GM19043 (cell line): ENCODE results near the gene PODXL2.
"Not testable (repeated sequence)": the region's sequence is repeated elsewhere in the genome, so short reads cannot be mapped to it uniquely, and the experiment has no call there.

Experiments used
- ATAC-seq: cut with Tn5 transposase; IDR thresholded peaks from one replicate; pipeline ENCODE4 v1.9.1; 2021; ENCODE audit warnings: low read depth; ENCODE audit not compliant: unreplicated experiment

Gene PODXL2

GRCh38 chr3:127652246-127652995, 23.4 kb downstream of the PODXL2 start:
- ATAC-seq, result no peak

DNA sequence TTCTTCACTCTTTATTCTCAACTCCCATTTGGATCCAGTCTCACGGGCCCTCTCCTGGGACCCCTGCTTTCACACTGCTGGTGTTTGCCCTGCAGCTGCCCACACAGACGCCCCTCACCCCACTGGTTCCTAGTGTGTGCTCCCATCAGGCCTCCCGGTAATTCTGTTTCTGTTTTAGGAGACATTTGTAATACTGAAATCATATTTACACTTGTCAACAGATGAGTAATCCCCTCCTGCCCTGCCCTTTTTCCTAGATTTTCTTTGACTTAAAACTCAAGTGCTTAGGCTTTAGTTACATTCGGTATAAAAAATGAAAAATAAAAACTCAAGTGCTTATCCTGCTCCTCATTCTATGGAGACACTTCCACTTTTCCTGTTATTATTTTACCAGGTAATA, 25.4 kb downstream of the PODXL2 start:
- ATAC-seq, result no peak

DNA sequence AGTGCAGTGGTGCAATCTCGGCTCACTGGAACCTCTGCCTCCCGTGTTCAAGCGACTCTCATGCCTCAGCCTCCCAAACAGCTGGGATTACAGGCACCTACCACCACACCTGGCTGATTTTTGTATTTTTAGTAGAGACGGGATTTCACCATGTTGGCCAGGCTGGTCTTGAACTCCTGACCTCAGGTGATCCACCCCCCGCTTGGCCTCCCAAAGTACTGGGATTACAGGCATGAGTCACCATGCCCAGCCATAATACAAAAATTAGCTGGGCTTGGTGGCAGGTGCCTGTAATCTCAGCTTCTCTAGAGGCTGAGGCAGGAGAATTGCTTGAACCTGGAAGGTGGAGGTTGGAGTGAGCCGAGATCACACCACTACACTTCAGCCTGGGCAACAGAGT, 26.0 kb downstream of the PODXL2 start:
- ATAC-seq, result not testable (repeated sequence)

DNA sequence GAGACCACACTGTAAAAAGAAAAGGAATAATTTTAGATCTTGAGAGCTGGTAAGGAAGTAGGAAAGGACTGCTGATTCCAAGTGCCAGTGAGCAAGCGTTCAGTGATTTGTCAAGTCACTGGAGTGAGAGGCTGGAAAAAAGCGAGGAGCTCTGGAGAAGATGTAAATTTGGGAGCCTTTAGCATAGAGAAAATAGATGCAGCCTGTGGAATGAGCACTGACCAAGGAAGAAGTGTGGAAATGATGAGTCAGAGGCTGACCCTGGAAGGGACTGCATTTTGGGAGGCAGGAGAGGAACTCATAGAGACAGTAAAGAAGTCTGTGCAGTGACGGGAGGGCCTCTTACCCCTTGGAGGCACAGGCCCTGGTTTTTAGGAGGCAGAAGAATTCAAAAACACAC, 26.7 kb downstream of the PODXL2 start:
- no peak for ATAC-seq

- ATAC-seq, result no peak
These were observed 27.9 kb downstream of the PODXL2 start for GRCh38 chr3:127656906-127657305.

- no peak for ATAC-seq
These were observed 29.2 kb downstream of the PODXL2 start for GRCh38 chr3:127658234-127658633.

- ATAC-seq, result no peak
These were observed 31.8 kb downstream of the PODXL2 start for GRCh38 chr3:127660621-127661251.

- no peak for ATAC-seq
These were observed 32.6 kb downstream of the PODXL2 start for GRCh38 chr3:127661600-127661999.

- ATAC-seq, result no peak
These were observed 33.0 kb downstream of the PODXL2 start for GRCh38 chr3:127662001-127662469.

GRCh38 chr3:127663151-127663550, 34.2 kb downstream of the PODXL2 start:
- ATAC-seq, result no peak

DNA sequence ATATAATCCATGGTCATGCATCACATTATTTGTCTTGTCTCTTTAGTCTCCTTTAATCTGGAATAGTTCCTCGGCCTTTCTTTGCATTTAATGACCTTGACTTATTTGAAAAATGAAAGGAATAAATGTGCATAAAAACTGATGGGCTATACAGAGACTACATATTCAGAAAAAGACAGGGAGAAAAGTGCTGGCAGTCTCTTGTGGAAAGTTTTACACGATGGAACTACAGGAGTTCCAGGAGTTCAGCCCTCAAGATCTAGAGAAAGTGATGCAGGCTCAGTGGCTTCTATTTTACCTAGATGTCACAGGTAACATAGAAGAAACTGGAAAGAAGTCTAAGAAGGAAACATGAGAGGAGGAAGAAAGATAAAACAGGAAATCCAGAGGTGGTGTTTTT, 36.2 kb downstream of the PODXL2 start:
- no peak for ATAC-seq

GRCh38 chr3:127665586-127665985, 36.6 kb downstream of the PODXL2 start:
- no peak for ATAC-seq

DNA sequence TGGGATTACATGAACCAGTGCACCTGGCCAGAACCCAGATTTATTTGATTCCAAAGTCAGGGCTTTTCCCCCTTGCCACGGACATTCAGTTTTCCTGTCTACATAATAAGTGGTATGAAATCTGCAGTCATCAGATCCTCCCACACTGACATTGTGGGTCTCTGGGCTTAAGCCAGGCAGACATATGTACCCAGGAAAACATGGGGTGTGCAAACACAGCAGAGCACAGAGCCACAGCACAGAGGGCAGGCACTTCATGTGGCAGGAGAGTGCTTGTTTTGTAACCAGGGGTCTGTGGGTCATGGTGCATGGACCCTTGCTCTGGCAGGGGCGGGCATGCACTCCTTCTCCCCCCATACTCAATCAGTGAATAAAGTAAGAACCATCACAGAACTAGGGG, 37.7 kb downstream of the PODXL2 start:
- ATAC-seq, result no peak

DNA sequence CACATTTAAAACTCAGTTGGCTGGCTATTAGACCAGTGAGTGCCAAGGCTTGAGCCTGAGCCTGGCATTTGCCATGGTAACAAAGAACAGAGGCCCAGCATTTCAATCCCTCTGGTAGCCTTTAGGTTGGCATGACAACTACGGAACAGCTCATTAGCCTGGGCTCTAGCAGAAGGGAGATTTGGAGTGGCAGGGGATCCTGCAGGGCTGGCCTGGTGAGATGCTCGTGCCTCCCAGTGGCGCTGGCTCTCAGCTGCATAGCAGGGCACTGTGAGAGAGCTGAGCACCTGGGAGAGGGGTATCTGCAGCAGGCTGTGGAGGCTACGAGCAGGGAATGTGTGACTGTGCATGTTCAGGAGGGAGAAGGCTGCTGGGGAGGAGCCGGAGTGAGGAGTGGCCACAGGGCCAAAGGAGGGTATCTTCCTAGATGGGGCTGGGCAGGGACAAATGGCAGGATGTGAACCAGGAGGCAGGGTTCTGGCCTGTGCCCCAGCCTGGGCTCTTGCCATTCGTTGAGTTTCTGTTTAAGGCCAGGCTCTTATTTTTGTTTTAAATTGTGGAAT, 38.2 kb downstream of the PODXL2 start:
- ATAC-seq, result no peak

DNA sequence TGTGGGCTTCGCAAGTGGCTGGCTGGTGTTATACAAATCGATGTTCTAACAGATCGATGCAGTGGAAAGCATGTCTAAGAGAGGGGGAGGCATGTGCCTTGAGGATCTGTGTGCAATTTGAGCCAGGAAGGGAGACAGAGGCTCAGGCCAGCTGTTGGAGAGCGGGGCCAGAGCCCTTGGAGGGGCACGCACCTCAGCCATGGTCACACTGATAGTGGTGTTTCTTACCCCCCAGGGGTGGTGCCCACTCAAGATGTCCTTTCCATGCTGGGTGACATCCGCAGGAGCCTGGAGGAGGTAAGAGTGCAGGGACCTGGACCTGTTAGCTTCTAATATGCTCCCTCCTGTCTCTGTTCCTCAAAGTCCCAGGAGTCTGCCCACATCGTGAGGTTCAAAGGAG, 39.9 kb downstream of the PODXL2 start:
- no peak for ATAC-seq

- ATAC-seq, result no peak
These were observed 40.7 kb downstream of the PODXL2 start for GRCh38 chr3:127669541-127670228.

DNA sequence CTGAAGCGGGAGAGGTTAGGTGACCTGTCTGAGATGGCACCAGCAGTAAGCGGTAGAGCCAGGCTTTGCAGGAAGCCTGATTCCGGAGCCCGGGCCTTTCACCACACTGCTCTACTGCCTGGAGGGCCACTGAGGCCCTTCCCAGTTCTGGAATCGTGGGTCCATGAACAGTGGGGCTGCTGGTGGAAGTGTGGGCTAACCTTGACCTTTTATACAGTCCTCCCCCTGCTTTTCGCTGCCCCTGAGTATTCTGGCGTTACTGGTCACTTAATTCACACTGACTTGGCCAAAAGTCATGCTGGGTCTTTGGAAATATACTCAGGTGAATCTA, 41.2 kb downstream of the PODXL2 start:
- ATAC-seq, result no peak

DNA sequence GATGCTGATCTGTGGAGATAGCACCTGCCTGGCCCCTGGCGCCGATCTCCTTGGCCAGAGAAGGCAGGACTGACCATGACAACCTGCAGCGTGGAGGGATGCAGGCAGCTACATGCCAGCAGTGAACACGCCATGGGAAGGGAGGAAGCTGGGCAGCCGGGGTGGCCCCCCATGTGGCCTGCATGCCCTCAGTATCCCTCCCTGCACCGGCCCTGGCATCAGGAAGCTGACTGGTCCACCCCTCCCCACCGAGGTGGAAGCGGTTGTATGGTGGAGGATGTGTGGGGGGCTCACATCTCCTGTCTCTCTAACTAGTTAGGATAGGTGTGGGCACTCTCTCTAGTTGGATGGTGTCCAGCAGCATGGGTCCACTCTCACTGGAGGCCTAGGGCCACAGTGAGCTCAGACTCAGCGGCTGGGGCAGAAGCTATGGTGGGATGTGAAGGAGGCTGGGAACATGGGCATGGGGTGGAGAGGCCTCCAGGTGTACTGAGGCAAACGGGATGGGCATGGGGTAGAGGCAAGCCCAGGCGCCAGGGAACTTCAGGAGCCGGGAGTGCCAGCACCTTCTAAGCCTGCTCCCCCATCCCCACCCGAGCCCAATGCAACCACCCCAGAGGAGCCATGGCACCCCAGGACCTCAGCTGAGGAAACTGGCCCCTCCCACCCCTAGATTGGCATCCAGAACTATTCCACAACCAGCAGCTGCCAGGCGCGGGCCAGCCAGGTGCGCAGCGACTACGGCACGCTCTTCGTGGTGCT, 42.0 kb downstream of the PODXL2 start:
- ATAC-seq, result no peak

GRCh38 chr3:127671523-127672428, 42.8 kb downstream of the PODXL2 start:
- ATAC-seq, result peak; percentile 14
